A549 (cell line): ENCODE results near the gene MYO1H. TPM values are rescaled to one million over a fixed set of nuclear protein-coding genes. Genes with fewer than 3 reads are reported as not detected.

Experiments
- ATAC-seq, 2 experiments: fragments of 200-7000 bp in 1 of 2; fragments of >200 bp in 1 of 2; cut with Nextera tagmentation in 1 of 2; cut with Tn5 transposase in 1 of 2; 3 replicates each; pipeline versions ENCODE4 v1.8.0 to v1.9.1; 2018 to 2020; ENCODE audit warnings: mild to moderate bottlenecking in 1 of 2, moderate library complexity in 1 of 2
- CTCF ChIA-PET: fragments of 300-600 bp; sonication (Branson Sonifier 250); formaldehyde crosslinking; extraction: SDS; loops from one replicate; lab custom pipeline; 2021; ENCODE audit warnings: antibody characterized with exemption, inconsistent platforms; lab: Yijun Ruan, JAX
- POLR2A ChIA-PET: fragments of 350-600 bp; formaldehyde crosslinking; extraction: SDS; loops from one replicate; lab custom pipeline; 2021; ENCODE audit warnings: antibody characterized with exemption, inconsistent platforms; lab: Yijun Ruan, JAX
- DNase-seq, 2 experiments: peaks; one replicate each; pipeline versions ENCODE4 v3.0.0 to v3.0.0-alpha.2; 2011 to 2016; ENCODE audit warnings: low read depth in 1 of 2, low spot score in 1 of 2
- FAIRE-seq: peaks from 2 replicates; lab custom pipeline; 2011; peaks lifted over from hg19 to GRCh38; lab: Jason Lieb, UNC
- H3K27ac ChIP-seq, 2 experiments: fragments of >200 bp; sonication (Bioruptor Twin); formaldehyde crosslinking; 3 replicates each; pipeline ENCODE4 v1.5.1; 2016 to 2017
- H3K4me1 ChIP-seq: fragments of >200 bp; sonication (Bioruptor Twin); formaldehyde crosslinking; 3 replicates; pipeline ENCODE4 v1.6.1; 2016
- H3K4me2 ChIP-seq: fragments of >200 bp; sonication (Bioruptor Twin); formaldehyde crosslinking; 3 replicates; pipeline ENCODE4 v1.6.1; 2016
- H3K4me3 ChIP-seq: fragments of >200 bp; sonication (Bioruptor Twin); formaldehyde crosslinking; 3 replicates; pipeline ENCODE4 v1.5.1; 2016
- H3K9me3 ChIP-seq: fragments of >200 bp; sonication (Bioruptor Twin); formaldehyde crosslinking; 3 replicates; pipeline ENCODE4 v1.6.1; 2016
- CBX8 ChIP-seq: fragments of 200-600 bp; sonication (generic); IDR thresholded peaks from 2 replicates; pipeline ENCODE4 v1.6.1; 2016
- CEBPB ChIP-seq, 2 experiments: fragments of >200 bp in 1 of 2; sonication (Bioruptor Twin) in 1 of 2; formaldehyde crosslinking in 1 of 2; IDR thresholded peaks; 2 replicates each; pipeline ENCODE4 v1.6.1; 2012 to 2016
- FOSB ChIP-seq: fragments of 250-450 bp; sonication (Bioruptor Pico); IDR thresholded peaks from 2 replicates; pipeline ENCODE4 v1.5.0; 2020; ENCODE audit warnings: mild to moderate bottlenecking, moderate library complexity
- HDAC2 ChIP-seq: fragments of 200-600 bp; sonication (generic); IDR thresholded peaks from 2 replicates; pipeline ENCODE4 v1.6.1; 2016
- HOXB13 ChIP-seq: fragments of 250-450 bp; sonication (Bioruptor Pico); IDR thresholded peaks from 2 replicates; pipeline ENCODE4 v1.5.0; 2020; ENCODE audit warnings: low read depth, mild to moderate bottlenecking, moderate library complexity
- HOXB5 ChIP-seq: fragments of 250-450 bp; sonication (Bioruptor Pico); IDR thresholded peaks from 2 replicates; pipeline ENCODE4 v1.5.0; 2020; ENCODE audit warnings: mild to moderate bottlenecking, moderate library complexity
- KDM5A ChIP-seq: fragments of 200-600 bp; sonication (generic); IDR thresholded peaks from 2 replicates; pipeline ENCODE4 v1.6.1; 2016; ENCODE audit warnings: antibody characterized with exemption, mild to moderate bottlenecking
- MAFK ChIP-seq: fragments of 450-650 bp; IDR thresholded peaks from 2 replicates; pipeline ENCODE4 v1.6.1; 2014; ENCODE audit not compliant: partially characterized antibody
- MAZ ChIP-seq: fragments of 150-350 bp; IDR thresholded peaks from 2 replicates; pipeline ENCODE4 v1.6.1; 2014; ENCODE audit warnings: antibody characterized with exemption, low read depth, low read length, borderline replicate concordance
- NR3C1 ChIP-seq: fragments of >200 bp; sonication (Bioruptor Twin); formaldehyde crosslinking; IDR thresholded peaks from 3 replicates; pipeline ENCODE4 v1.6.1; 2017
- POLR2A ChIP-seq: IDR thresholded peaks from 2 replicates; pipeline ENCODE4 v1.6.1; 2012; ENCODE audit warnings: mild to moderate bottlenecking, low read length
- POLR2AphosphoS2 ChIP-seq: conservative IDR thresholded peaks from 2 replicates; pipeline ENCODE4 v1.6.1; 2012; ENCODE audit warnings: low read length, improper control_type of control experiment, inconsistent platforms
- RAD21 ChIP-seq, 2 experiments: fragments of >200 bp in 1 of 2; sonication (Bioruptor Twin) in 1 of 2; formaldehyde crosslinking in 1 of 2; IDR thresholded peaks in 1 of 2; conservative IDR thresholded peaks in 1 of 2; 2 replicates in 1 of 2; 3 replicates in 1 of 2; pipeline ENCODE4 v1.6.1; 2012 to 2018; ENCODE audit warnings: inconsistent platforms in 1 of 2
- RCOR1 ChIP-seq: fragments of 150-350 bp; IDR thresholded peaks from 2 replicates; pipeline ENCODE4 v1.6.1; 2014; ENCODE audit warnings: antibody characterized with exemption, low read length, low read depth
- RNF2 ChIP-seq: fragments of 200-600 bp; sonication (generic); IDR thresholded peaks from 2 replicates; pipeline ENCODE4 v1.6.1; 2016; ENCODE audit warnings: low read depth, mild to moderate bottlenecking, antibody characterized with exemption, moderate library complexity, borderline replicate concordance
- ZFP36 ChIP-seq: fragments of 450-650 bp; IDR thresholded peaks from 2 replicates; pipeline ENCODE4 v1.6.1; 2014; ENCODE audit warnings: borderline replicate concordance; ENCODE audit not compliant: partially characterized antibody
- ZSCAN20 ChIP-seq: fragments of 250-450 bp; sonication (Bioruptor Pico); IDR thresholded peaks from 2 replicates; pipeline ENCODE4 v1.8.0; 2022; ENCODE audit warnings: mild to moderate bottlenecking, moderate library complexity
- WGBS: methylation state at CpG from one replicate; pipeline ENCODE4 v1.1.6; 2017; ENCODE audit errors: missing lambda C conversion rate; 5-methylcytosine and 5-hydroxymethylcytosine counted together
- polyA plus RNA-seq, 4 experiments: library from polyadenylated mRNA; depleted of rRNA in 3 of 4; stranded (reverse); fragments of >200 nt; fragmentation: RNase III in 1 of 4; extraction: RNeasy Plus Mini Kit Qiagen cat#74134 plus additional on column Dnase treatment in 1 of 4; gene quantifications; 2 replicates in 3 of 4; 3 replicates in 1 of 4; pipeline ENCODE4 v1.2.3, GENCODE V29; 2011 to 2017
- TF ChIP-seq, protein P1 (sequence below): fragments of 250-450 bp; sonication (Bioruptor Pico); IDR thresholded peaks from 2 replicates; pipeline ENCODE4 v1.5.0; 2020; ENCODE audit warnings: low read depth, mild to moderate bottlenecking, moderate library complexity
- TF ChIP-seq, protein P2 (sequence below): fragments of 200-600 bp; sonication (generic); IDR thresholded peaks from 2 replicates; pipeline ENCODE4 v1.6.1; 2016; ENCODE audit warnings: antibody characterized with exemption, mild to moderate bottlenecking, moderate library complexity
- TF ChIP-seq, protein P3 (sequence below): fragments of >200 bp; sonication (Bioruptor Twin); formaldehyde crosslinking; IDR thresholded peaks from 3 replicates; pipeline ENCODE4 v1.5.1; 2016
- TF ChIP-seq, protein P4 (sequence below): IDR thresholded peaks from 2 replicates; pipeline ENCODE4 v1.6.1; 2012; ENCODE audit warnings: low read depth, borderline replicate concordance
- TF ChIP-seq, protein P5 (sequence below): IDR thresholded peaks from 2 replicates; pipeline ENCODE4 v1.6.1; 2012

The MYO1H gene
- polyA plus RNA-seq, 2 of the 4 experiments (the other 2 are of a cell fraction) = not detected

DNA sequence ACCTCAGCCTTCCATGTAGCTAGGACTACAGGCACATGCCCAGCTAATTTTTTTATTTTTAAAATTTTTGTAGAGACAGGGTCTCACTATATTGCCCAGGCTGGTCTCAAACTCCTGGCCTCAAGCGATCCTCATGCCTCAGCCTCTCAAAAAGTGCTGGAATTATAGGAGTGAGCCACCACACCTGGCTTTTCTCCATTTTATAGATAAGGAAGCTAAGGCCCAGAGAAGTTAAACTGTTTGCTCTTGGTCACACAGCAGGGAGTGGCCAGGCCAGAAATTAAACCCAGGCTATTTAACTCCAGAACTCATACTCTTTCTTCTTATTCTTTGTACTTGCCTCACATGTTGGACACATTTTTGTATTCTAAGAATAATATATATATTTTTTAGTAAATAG, 146.2 kb downstream of the MYO1H start:
- TF ChIP-seq RCOR1 (no peak), RNF2 (no peak), POLR2A (no peak), MAZ (no peak)
- TF ChIP-seq, protein P1, sequence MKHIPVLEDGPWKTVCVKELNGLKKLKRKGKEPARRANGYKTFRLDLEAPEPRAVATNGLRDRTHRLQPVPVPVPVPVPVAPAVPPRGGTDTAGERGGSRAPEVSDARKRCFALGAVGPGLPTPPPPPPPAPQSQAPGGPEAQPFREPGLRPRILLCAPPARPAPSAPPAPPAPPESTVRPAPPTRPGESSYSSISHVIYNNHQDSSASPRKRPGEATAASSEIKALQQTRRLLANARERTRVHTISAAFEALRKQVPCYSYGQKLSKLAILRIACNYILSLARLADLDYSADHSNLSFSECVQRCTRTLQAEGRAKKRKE (CRISPR knock-in tag) = no peak
- TF ChIP-seq, protein P2, sequence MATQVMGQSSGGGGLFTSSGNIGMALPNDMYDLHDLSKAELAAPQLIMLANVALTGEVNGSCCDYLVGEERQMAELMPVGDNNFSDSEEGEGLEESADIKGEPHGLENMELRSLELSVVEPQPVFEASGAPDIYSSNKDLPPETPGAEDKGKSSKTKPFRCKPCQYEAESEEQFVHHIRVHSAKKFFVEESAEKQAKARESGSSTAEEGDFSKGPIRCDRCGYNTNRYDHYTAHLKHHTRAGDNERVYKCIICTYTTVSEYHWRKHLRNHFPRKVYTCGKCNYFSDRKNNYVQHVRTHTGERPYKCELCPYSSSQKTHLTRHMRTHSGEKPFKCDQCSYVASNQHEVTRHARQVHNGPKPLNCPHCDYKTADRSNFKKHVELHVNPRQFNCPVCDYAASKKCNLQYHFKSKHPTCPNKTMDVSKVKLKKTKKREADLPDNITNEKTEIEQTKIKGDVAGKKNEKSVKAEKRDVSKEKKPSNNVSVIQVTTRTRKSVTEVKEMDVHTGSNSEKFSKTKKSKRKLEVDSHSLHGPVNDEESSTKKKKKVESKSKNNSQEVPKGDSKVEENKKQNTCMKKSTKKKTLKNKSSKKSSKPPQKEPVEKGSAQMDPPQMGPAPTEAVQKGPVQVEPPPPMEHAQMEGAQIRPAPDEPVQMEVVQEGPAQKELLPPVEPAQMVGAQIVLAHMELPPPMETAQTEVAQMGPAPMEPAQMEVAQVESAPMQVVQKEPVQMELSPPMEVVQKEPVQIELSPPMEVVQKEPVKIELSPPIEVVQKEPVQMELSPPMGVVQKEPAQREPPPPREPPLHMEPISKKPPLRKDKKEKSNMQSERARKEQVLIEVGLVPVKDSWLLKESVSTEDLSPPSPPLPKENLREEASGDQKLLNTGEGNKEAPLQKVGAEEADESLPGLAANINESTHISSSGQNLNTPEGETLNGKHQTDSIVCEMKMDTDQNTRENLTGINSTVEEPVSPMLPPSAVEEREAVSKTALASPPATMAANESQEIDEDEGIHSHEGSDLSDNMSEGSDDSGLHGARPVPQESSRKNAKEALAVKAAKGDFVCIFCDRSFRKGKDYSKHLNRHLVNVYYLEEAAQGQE = no peak
- TF ChIP-seq, protein P3, sequence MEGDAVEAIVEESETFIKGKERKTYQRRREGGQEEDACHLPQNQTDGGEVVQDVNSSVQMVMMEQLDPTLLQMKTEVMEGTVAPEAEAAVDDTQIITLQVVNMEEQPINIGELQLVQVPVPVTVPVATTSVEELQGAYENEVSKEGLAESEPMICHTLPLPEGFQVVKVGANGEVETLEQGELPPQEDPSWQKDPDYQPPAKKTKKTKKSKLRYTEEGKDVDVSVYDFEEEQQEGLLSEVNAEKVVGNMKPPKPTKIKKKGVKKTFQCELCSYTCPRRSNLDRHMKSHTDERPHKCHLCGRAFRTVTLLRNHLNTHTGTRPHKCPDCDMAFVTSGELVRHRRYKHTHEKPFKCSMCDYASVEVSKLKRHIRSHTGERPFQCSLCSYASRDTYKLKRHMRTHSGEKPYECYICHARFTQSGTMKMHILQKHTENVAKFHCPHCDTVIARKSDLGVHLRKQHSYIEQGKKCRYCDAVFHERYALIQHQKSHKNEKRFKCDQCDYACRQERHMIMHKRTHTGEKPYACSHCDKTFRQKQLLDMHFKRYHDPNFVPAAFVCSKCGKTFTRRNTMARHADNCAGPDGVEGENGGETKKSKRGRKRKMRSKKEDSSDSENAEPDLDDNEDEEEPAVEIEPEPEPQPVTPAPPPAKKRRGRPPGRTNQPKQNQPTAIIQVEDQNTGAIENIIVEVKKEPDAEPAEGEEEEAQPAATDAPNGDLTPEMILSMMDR = no peak
- no peak overlapping the region for H3K4me3 ChIP-seq
- H3K4me2 ChIP-seq = no peak overlapping the region
- CTCF ChIA-PET = interaction anchor here (0.6 to 1.4 kb wide), 3 partner anchors 10 to 385 kb away, joined by 3 to 4 read pairs (median 3); no protein-coding TSS in a partner anchor
- no peak for DNase-seq
- ATAC-seq = no peak
- no peak for FAIRE-seq
- H3K27ac ChIP-seq = no peak overlapping the region
- no peaks in the 10 kb centered on the region for H3K4me1 ChIP-seq
- no peaks in the 10 kb centered on the region for H3K9me3 ChIP-seq
- POLR2A ChIA-PET = no interaction called here
- 91% methylated on average over 1 of the region's 1 CpG for WGBS

DNA sequence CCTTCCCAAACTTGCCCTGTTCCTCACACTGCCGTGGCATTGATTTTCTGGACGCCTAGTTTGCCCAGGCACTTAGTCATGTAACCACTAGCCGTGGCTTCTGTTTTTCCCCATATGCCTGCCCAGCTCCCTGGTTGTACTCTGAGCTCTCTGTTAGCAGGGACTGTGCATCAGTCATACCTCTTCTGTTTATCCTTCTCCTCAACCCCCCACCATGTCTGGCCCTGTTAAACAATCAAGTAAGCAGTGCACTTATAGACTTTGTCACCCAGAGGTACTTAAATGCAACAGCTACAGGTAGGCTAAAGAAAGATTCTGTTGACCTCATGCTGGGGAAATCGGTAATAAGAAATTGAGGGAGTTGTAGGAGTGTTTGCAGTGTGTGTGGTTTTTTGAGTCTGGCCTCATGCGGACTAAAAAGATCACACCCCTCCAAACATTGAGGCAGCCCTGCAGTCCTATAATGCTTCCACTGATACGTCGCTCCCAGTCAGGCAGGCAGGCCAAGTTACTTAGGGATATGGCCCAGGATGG, 146.7 kb downstream of the MYO1H start:
- H3K4me3 ChIP-seq = no peak overlapping the region
- no peak overlapping the region for H3K4me2 ChIP-seq
- WGBS = 93% methylated on average over 7 of the region's 7 CpGs
- H3K27ac ChIP-seq = no peak overlapping the region
- FAIRE-seq (no peak), ATAC-seq (no peak), DNase-seq (no peak)
- TF ChIP-seq CBX8 (no peak), NR3C1 (no peak), ZFP36 (no peak), CEBPB (IDR thresholded peaks at IDR 0.05) (no peak)
- TF ChIP-seq, protein P4, sequence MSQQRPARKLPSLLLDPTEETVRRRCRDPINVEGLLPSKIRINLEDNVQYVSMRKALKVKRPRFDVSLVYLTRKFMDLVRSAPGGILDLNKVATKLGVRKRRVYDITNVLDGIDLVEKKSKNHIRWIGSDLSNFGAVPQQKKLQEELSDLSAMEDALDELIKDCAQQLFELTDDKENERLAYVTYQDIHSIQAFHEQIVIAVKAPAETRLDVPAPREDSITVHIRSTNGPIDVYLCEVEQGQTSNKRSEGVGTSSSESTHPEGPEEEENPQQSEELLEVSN = no peak
- H3K4me1 ChIP-seq = no peaks in the 10 kb centered on the region
- ChIA-PET POLR2A (no interaction called here), CTCF (interaction anchor here (0.6 to 1.4 kb wide), 4 partner anchors 10 to 386 kb away, joined by 3 to 4 read pairs (median 3); no protein-coding TSS in a partner anchor)
- no peaks in the 10 kb centered on the region for H3K9me3 ChIP-seq

DNA sequence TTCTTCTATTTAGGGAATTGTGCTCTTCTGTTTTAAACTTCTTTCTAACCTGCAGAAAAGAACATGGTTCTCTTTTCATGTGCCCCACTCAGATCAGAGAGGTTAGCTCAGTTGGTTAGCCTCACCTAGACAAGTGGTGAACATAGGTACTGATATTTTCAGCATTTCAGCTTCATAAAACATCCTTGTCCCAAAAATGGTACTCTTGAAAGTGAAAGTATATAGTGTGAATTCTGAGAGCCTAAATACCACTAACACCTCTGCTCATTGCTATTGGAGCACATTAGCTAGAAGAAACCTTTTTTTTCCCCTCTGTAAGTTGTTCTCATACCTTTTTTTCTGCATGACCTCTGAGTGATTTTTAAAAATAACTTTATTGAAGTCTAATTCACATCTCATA, 147.3 kb downstream of the MYO1H start:
- H3K27ac ChIP-seq = no peak overlapping the region
- no peaks in the 10 kb centered on the region for H3K9me3 ChIP-seq
- CTCF ChIA-PET = interaction anchor here (1.1 kb wide), 1 partner anchor 67 kb away, joined by 3 read pairs; no protein-coding TSS in a partner anchor
- no peak overlapping the region for H3K4me3 ChIP-seq
- TF ChIP-seq MAZ (no peak), HDAC2 (no peak), POLR2AphosphoS2 (no peak), KDM5A (no peak), HOXB5 (CRISPR knock-in tag) (no peak), RAD21 (conservative IDR thresholded peaks at IDR 0.05 in 1 of 2, IDR thresholded peaks at IDR 0.05 in 1 of 2) (no peak), ZSCAN20 (CRISPR knock-in tag) (no peak), FOSB (CRISPR knock-in tag) (no peak), MAFK (no peak), HOXB13 (CRISPR knock-in tag) (no peak)
- TF ChIP-seq, protein P5, sequence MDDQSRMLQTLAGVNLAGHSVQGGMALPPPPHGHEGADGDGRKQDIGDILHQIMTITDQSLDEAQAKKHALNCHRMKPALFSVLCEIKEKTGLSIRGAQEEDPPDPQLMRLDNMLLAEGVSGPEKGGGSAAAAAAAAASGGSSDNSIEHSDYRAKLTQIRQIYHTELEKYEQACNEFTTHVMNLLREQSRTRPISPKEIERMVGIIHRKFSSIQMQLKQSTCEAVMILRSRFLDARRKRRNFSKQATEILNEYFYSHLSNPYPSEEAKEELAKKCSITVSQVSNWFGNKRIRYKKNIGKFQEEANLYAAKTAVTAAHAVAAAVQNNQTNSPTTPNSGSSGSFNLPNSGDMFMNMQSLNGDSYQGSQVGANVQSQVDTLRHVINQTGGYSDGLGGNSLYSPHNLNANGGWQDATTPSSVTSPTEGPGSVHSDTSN = no peak
- TF ChIP-seq, all 56 proteins: peak for 0
- ATAC-seq = no peak
- Histone ChIP-seq H3K4me1 (no peaks in the 10 kb centered on the region), H3K4me2 (no peak overlapping the region)
- POLR2A ChIA-PET = no interaction called here
- no peak for DNase-seq
- no peak for FAIRE-seq
